DOHH2 (cell line): ENCODE results near the gene CPAMD8.
"Not testable (repeated sequence)": the region's sequence is repeated elsewhere in the genome, so short reads cannot be mapped to it uniquely, and the experiment has no call there.

Experiments used
- H3F3A ChIP-seq: fragments of 200-600 bp; sonication (generic), shearing (Covaris generic); 2 replicates; pipeline ENCODE4 v1.6.0; 2016; ENCODE audit warnings: antibody characterized with exemption, mild to moderate bottlenecking; ENCODE audit not compliant: control insufficient read depth, insufficient read depth
- H3K27ac ChIP-seq: fragments of 200-600 bp; sonication (generic); 2 replicates; pipeline ENCODE4 v1.5.1; 2014; ENCODE audit warnings: low read depth, mild to moderate bottlenecking, low read length, moderate library complexity
- H3K27me3 ChIP-seq: fragments of 200-600 bp; sonication (generic); 2 replicates; pipeline ENCODE4 v1.6.1; 2014; ENCODE audit warnings: mild to moderate bottlenecking, low read length, mixed read lengths; ENCODE audit not compliant: control insufficient read depth
- H3K36me3 ChIP-seq: fragments of 200-600 bp; sonication (generic); 2 replicates; pipeline ENCODE4 v1.6.1; 2014; ENCODE audit warnings: mild to moderate bottlenecking, low read length, moderate library complexity, mixed read lengths; ENCODE audit not compliant: control insufficient read depth
- H3K4me1 ChIP-seq: fragments of 200-600 bp; sonication (generic); 2 replicates; pipeline ENCODE4 v1.6.1; 2014; ENCODE audit warnings: mild to moderate bottlenecking, low read length, mixed read lengths; ENCODE audit not compliant: control insufficient read depth
- H3K4me2 ChIP-seq: fragments of 200-600 bp; sonication (generic); 2 replicates; pipeline ENCODE4 v1.6.0; 2014; ENCODE audit warnings: mild to moderate bottlenecking, low read length, moderate library complexity
- H3K4me3 ChIP-seq: fragments of 200-600 bp; sonication (generic); 2 replicates; pipeline ENCODE4 v1.5.1; 2014; ENCODE audit warnings: mild to moderate bottlenecking, low read length, mixed read lengths
- H3K79me2 ChIP-seq: fragments of 200-600 bp; sonication (generic); 2 replicates; pipeline ENCODE4 v1.6.1; 2014; ENCODE audit warnings: mild to moderate bottlenecking, low read length, mixed read lengths; ENCODE audit not compliant: control insufficient read depth
- H3K9me2 ChIP-seq: fragments of 200-600 bp; sonication (generic); replicated peaks from 2 replicates; pipeline ENCODE4 v1.6.1; 2014; ENCODE audit warnings: mild to moderate bottlenecking, low read length, mixed read lengths; ENCODE audit not compliant: control insufficient read depth
- H3K9me3 ChIP-seq: fragments of 200-600 bp; sonication (generic); 2 replicates; pipeline ENCODE4 v1.6.1; 2014; ENCODE audit warnings: antibody characterized with exemption, low read length, mixed read lengths; ENCODE audit not compliant: control insufficient read depth, insufficient read depth
- H4K20me1 ChIP-seq: fragments of 200-600 bp; sonication (generic); 2 replicates; pipeline ENCODE4 v1.6.0; 2014; ENCODE audit warnings: low read depth, mild to moderate bottlenecking, antibody characterized with exemption, low read length, moderate library complexity; ENCODE audit not compliant: control insufficient read depth, insufficient read depth
- CTCF ChIP-seq: fragments of 200-600 bp; sonication (generic); IDR thresholded peaks from one replicate; pipeline ENCODE4 v1.5.1; 2014; ENCODE audit warnings: antibody characterized with exemption, mild to moderate bottlenecking, low read depth, low read length; ENCODE audit not compliant: poor library complexity, severe bottlenecking
- EZH2phosphoT487 ChIP-seq: fragments of 200-600 bp; sonication (generic); IDR thresholded peaks from 2 replicates; pipeline ENCODE4 v1.6.1; 2017; ENCODE audit warnings: borderline replicate concordance, mild to moderate bottlenecking, antibody characterized with exemption, low read length, moderate library complexity, mixed read lengths

Gene CPAMD8

GRCh38 chr19:16940626-16941025 lies 86.0 kb downstream of the CPAMD8 start:
- Histone ChIP-seq H3K27ac (no peak overlapping the region), H3K4me1 (no peaks in the 10 kb centered on the region), H3K4me2 (no peak overlapping the region), H3K36me3 (no peaks in the 10 kb centered on the region), H3K27me3 (peaks cover 2% of the 10 kb centered on the region; the same call in 1 of the 2 replicates), H3K4me3 (no peak overlapping the region), H3K9me3 (no peaks in the 10 kb centered on the region; the same call in none of the 2 replicates), H3K79me2 (no peaks in the 10 kb centered on the region), H4K20me1 (no peaks in the 10 kb centered on the region), H3F3A (no peaks in the 10 kb centered on the region), H3K9me2 (no peaks in the 10 kb centered on the region)
- TF ChIP-seq EZH2phosphoT487 (no peak), CTCF (no peak)

- not testable (repeated sequence) for H3K36me3 ChIP-seq, H3K9me2 ChIP-seq, H3K4me1 ChIP-seq, H3K4me2 ChIP-seq, H3K27me3 ChIP-seq, H3K27ac ChIP-seq, H3K79me2 ChIP-seq, H4K20me1 ChIP-seq, H3K4me3 ChIP-seq, H3K9me3 ChIP-seq, H3F3A ChIP-seq
These were observed 86.5 kb downstream of the CPAMD8 start for GRCh38 chr19:16940063-16940462.

- no peaks in the 10 kb centered on the region for H3K79me2 ChIP-seq
These were observed 88.4 kb downstream of the CPAMD8 start for GRCh38 chr19:16938211-16938610.

GRCh38 chr19:16937796-16938195 lies 88.8 kb downstream of the CPAMD8 start:
- not testable (repeated sequence) for H3K4me2 ChIP-seq, H3K9me2 ChIP-seq, H3K27ac ChIP-seq, H4K20me1 ChIP-seq, H3K4me1 ChIP-seq, H3K79me2 ChIP-seq, H3K4me3 ChIP-seq, H3K9me3 ChIP-seq, H3K36me3 ChIP-seq, H3F3A ChIP-seq
- peaks cover 24% of the 10 kb centered on the region for H3K27me3 ChIP-seq

More at GRCh38 chr19:16938211-16938610, 88.4 kb downstream of the CPAMD8 start:
- Histone ChIP-seq H3K4me1 (no peaks in the 10 kb centered on the region), H3K27ac (no peak overlapping the region), H3K4me3 (no peak overlapping the region), H3K27me3 (peaks cover 22% of the 10 kb centered on the region), H3K4me2 (no peak overlapping the region), H4K20me1 (no peaks in the 10 kb centered on the region), H3F3A (no peaks in the 10 kb centered on the region), H3K9me3 (peaks cover 3% of the 10 kb centered on the region; the same call in 1 of the 2 replicates), H3K9me2 (no peaks in the 10 kb centered on the region), H3K36me3 (no peaks in the 10 kb centered on the region)
- TF ChIP-seq CTCF (no peak), EZH2phosphoT487 (no peak)
